ENCODE results near the gene UPK3A. TPM values are rescaled to one million over a fixed set of nuclear protein-coding genes. Genes with fewer than 3 reads are reported as not detected.

UPK3A gene
- total RNA-seq, 2 experiments from 2014 or later: not detected

GRCh38 chr22:45314054-45314721 is 29.4 kb downstream of the UPK3A start:
- peaks cover 5% of the 10 kb centered on the region for H3K36me3 ChIP-seq (ENCODE audit: insufficient read depth, low read length)
- no peak for TF ChIP-seq CTCF (IDR thresholded peaks at IDR 0.05)
- no peaks in the 10 kb centered on the region for H3K27me3 ChIP-seq (ENCODE audit: control insufficient read depth in 1 of 2, insufficient read depth in 2 of 2, low read length in 2 of 2)
- peak overlapping the region in 1 of 2 donors; percentile 12 for H3K27ac ChIP-seq (ENCODE audit: low read depth in 1 of 2, low read length in 2 of 2)
- H3K4me1 ChIP-seq (ENCODE audit: insufficient read depth, low read length): peaks cover 81% of the 10 kb centered on the region
- no peaks in the 10 kb centered on the region for H3K9me3 Mint-ChIP-seq
- intact Hi-C loops (cut with DNase I, micrococcal nuclease): loop anchor here in 1 of 2 experiments (5.0 to 10.0 kb wide), 2 partner anchors 152 to 741 kb away; partner anchors contain the start of gene NUP50
- no peak for DNase-seq
- H3K9me3 ChIP-seq (ENCODE audit: control insufficient read depth in 1 of 2, insufficient read depth in 1 of 2, low read length in 2 of 2): no peaks in the 10 kb centered on the region
- H3K36me3 Mint-ChIP-seq (ENCODE audit: low read depth): peaks cover 39% of the 10 kb centered on the region
- H3K4me3 Mint-ChIP-seq: peak overlapping the region; percentile 62
- peaks cover 86% of the 10 kb centered on the region for H3K4me1 Mint-ChIP-seq (ENCODE audit: low read depth)
- H3K27ac Mint-ChIP-seq: peak overlapping the region; percentile 95
- no peak overlapping the region for H3K4me3 ChIP-seq (ENCODE audit: low read length)
- H3K27me3 Mint-ChIP-seq: no peaks in the 10 kb centered on the region
- no peak for ATAC-seq (ENCODE audit: poor library complexity)
- CTCF ChIA-PET: no interaction called here
- POLR2A ChIA-PET: no interaction called here

- Mint-ChIP-seq H3K27me3 (no peaks in the 10 kb centered on the region), H3K27ac (peak overlapping the region; percentile 95), H3K9me3 (no peaks in the 10 kb centered on the region), H3K4me3 (no peak overlapping the region), H3K36me3 (ENCODE audit: low read depth) (peaks cover 39% of the 10 kb centered on the region), H3K4me1 (ENCODE audit: low read depth) (peaks cover 89% of the 10 kb centered on the region)
- no peak overlapping the region for H3K27ac ChIP-seq (ENCODE audit: low read depth in 1 of 2, low read length in 2 of 2)
- DNase-seq (no peak), ATAC-seq (ENCODE audit: poor library complexity) (no peak)
- H3K36me3 ChIP-seq (ENCODE audit: insufficient read depth, low read length): peaks cover 5% of the 10 kb centered on the region
- POLR2A ChIA-PET: no interaction called here
- peaks cover 84% of the 10 kb centered on the region for H3K4me1 ChIP-seq (ENCODE audit: insufficient read depth, low read length)
- H3K9me3 ChIP-seq (ENCODE audit: control insufficient read depth in 1 of 2, insufficient read depth in 1 of 2, low read length in 2 of 2): no peaks in the 10 kb centered on the region
- intact Hi-C loops (cut with DNase I, micrococcal nuclease): loop anchor here (5.0 to 10.0 kb wide), 3 partner anchors 142 to 740 kb away; partner anchors contain the start of gene NUP50 (in 1 of the 2)
- CTCF ChIA-PET: no interaction called here
- no peaks in the 10 kb centered on the region for H3K27me3 ChIP-seq (ENCODE audit: control insufficient read depth in 1 of 2, insufficient read depth in 2 of 2, low read length in 2 of 2)
- TF ChIP-seq CTCF (IDR thresholded peaks at IDR 0.05): no peak
- no peak overlapping the region for H3K4me3 ChIP-seq (ENCODE audit: low read length)
These were observed 30.0 kb downstream of the UPK3A start for GRCh38 chr22:45314786-45315185.

DNA sequence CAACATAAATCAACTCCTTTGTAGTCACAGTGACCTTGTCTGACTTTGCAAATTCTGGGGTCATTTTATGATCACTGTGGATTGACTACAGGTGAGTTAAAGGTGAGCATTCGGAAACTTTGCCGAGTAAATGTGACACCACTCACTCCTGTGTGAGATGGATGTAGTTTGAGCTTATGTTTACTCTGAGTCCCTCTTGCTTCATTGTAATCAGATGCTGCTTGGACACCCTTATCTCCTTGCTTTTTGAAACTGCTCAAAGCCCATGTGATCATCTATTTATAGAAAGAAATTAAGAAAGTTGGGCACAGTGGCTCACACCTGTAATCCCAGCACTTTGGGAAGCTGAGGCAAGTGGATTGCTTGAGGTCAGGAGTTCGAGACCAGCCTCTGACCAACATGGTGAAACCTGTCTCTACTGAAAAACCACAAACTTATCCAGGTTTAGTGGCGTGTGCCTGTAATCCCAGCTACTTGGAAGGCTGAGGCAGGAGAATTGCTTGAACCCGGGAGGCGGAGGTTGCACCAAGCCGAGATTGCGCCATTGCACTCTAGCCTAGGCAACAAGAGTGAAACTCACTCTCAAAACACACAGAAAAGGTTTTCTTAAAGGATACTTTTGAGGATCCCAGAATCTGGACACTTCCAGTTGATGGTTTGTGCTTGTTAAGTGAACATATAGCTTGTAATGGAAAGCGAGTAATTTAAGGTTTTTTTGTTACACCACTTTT is 32.2 kb downstream of the UPK3A start:
- ChIA-PET POLR2A (interaction anchor here (2.8 to 3.3 kb wide), 2 partner anchors 8 to 24 kb away, joined by 9 to 24 read pairs; partner anchors contain the start of gene FAM118A), CTCF (interaction anchor here (1.0 kb wide), 1 partner anchor 8 kb away, joined by 3 read pairs; the partner anchor contains the start of gene FAM118A)
- Histone ChIP-seq H3K4me1 (ENCODE audit: insufficient read depth, low read length) (peaks cover 85% of the 10 kb centered on the region), H3K27ac (ENCODE audit: low read depth in 1 of 2, low read length in 2 of 2) (peak overlapping the region; percentile 98 to 99), H3K27me3 (ENCODE audit: control insufficient read depth in 1 of 2, insufficient read depth in 2 of 2, low read length in 2 of 2) (no peaks in the 10 kb centered on the region), H3K4me3 (ENCODE audit: low read length) (no peak overlapping the region), H3K36me3 (ENCODE audit: insufficient read depth, low read length) (peaks cover 4% of the 10 kb centered on the region), H3K9me3 (ENCODE audit: control insufficient read depth in 1 of 2, insufficient read depth in 1 of 2, low read length in 2 of 2) (no peaks in the 10 kb centered on the region)
- Mint-ChIP-seq H3K9me3 (no peaks in the 10 kb centered on the region), H3K36me3 (ENCODE audit: low read depth) (peaks cover 35% of the 10 kb centered on the region), H3K4me1 (ENCODE audit: low read depth) (peaks cover 94% of the 10 kb centered on the region), H3K27me3 (no peaks in the 10 kb centered on the region), H3K27ac (peak overlapping the region; percentile 95), H3K4me3 (no peak overlapping the region)
- no peak for DNase-seq
- ATAC-seq (ENCODE audit: poor library complexity): no peak
- intact Hi-C loops (cut with DNase I, micrococcal nuclease): loop anchor here (5.0 to 10.0 kb wide), 2 partner anchors 145 to 738 kb away; no protein-coding TSS in a partner anchor
- no peak for TF ChIP-seq CTCF (IDR thresholded peaks at IDR 0.05)

Data from CD4-positive, alpha-beta T cell (primary cell).